Measurements from ENCODE around the gene CDK6. TPM values are rescaled to one million over a fixed set of nuclear protein-coding genes. Genes with fewer than 3 reads are reported as not detected.
"Not testable (repeated sequence)": the region's sequence is repeated elsewhere in the genome, so short reads cannot be mapped to it uniquely, and the experiment has no call there.

CDK6 gene
- total and polyA plus RNA-seq, 9 of the 15 experiments (the other 6 are each of a cell fraction or from before 2014, with no cell fraction given): 7.6 to 109 (median 44.4) TPM

GRCh38 chr7:92886039-92886438 lies 49.7 kb upstream of the CDK6 start (continued):
- peak; percentile 42 for TF ChIP-seq CXXC5 (CRISPR knock-in tag; IDR thresholded peaks at IDR 0.05)
- TF ChIP-seq AFF1 (IDR thresholded peaks at IDR 0.05; ENCODE audit: low read depth in 1 of 2, partially characterized antibody in 2 of 2): peak; percentile 42 to 73
- peak; percentile 8; the same call in 1 of the 2 replicates for TF ChIP-seq HBP1 (CRISPR knock-in tag; IDR thresholded peaks at IDR 0.05)
- TF ChIP-seq KLF16 (IDR thresholded peaks at IDR 0.05): peak; percentile 92
- TF ChIP-seq TBL1XR1 (IDR thresholded peaks at IDR 0.05; ENCODE audit: low read length in 2 of 2): 0 out of 4 replicates have a peak, but pooled peaks of 1 of the 2 experiments have one; percentile 45
- TF ChIP-seq HMGN3 (IDR thresholded peaks at IDR 0.05; ENCODE audit: borderline replicate concordance, extremely low read depth, insufficient read length, low read depth, low read length): peak; percentile 47
- TF ChIP-seq KDM1A (IDR thresholded peaks at IDR 0.05): peak in 1 of 2 experiments; percentile 59; a peak in 2 of 4 replicates
- peak; percentile 17 for TF ChIP-seq MEIS2 (IDR thresholded peaks at IDR 0.05; ENCODE audit: partially characterized antibody)
- TF ChIP-seq NCOA1 (IDR thresholded peaks at IDR 0.05; ENCODE audit: low read depth): peak; percentile 82; the same call in 1 of the 2 replicates
- peak; percentile 96 for TF ChIP-seq SOX6 (IDR thresholded peaks at IDR 0.05)
- TF ChIP-seq KHSRP (IDR thresholded peaks at IDR 0.05): peak; percentile 78
- TF ChIP-seq ZNF175 (CRISPR knock-in tag; IDR thresholded peaks at IDR 0.05; ENCODE audit: low read depth): 0 out of 2 replicates have a peak, but pooled peaks have one; percentile 28
- TF ChIP-seq MAZ (CRISPR knock-in tag; conservative IDR thresholded peaks at IDR 0.05 in 1 of 2, IDR thresholded peaks at IDR 0.05 in 1 of 2): peak in 1 of 2 experiments; percentile 56; a peak in 1 of 4 replicates
- peak; percentile 89 for TF ChIP-seq ZFP1 (CRISPR knock-in tag; IDR thresholded peaks at IDR 0.05)
- TF ChIP-seq ZEB2 (IDR thresholded peaks at IDR 0.05): 0 out of 2 replicates have a peak, but pooled peaks have one; percentile 49
- TF ChIP-seq CTBP1 (IDR thresholded peaks at IDR 0.05; ENCODE audit: borderline replicate concordance): peak; percentile 48; the same call in 1 of the 2 replicates
- TF ChIP-seq TEAD4 (IDR thresholded peaks at IDR 0.05; ENCODE audit: low read length): peak; percentile 93
- not testable (repeated sequence) for TF ChIP-seq TEAD4 (CRISPR knock-in tag; IDR thresholded peaks at IDR 0.05; ENCODE audit: borderline replicate concordance)
- peak; percentile 86 for TF ChIP-seq MTA1 (IDR thresholded peaks at IDR 0.05; ENCODE audit: borderline replicate concordance)
- TF ChIP-seq FOXK2 (conservative IDR thresholded peaks at IDR 0.05 in 1 of 2, IDR thresholded peaks at IDR 0.05 in 1 of 2; ENCODE audit: low read depth in 2 of 2): peak; percentile 37 to 57; a peak in 2 of 4 replicates
- 0 out of 2 replicates have a peak, but pooled peaks have one; percentile 36 for TF ChIP-seq ZNF583 (CRISPR knock-in tag; IDR thresholded peaks at IDR 0.05)
- TF ChIP-seq NBN (IDR thresholded peaks at IDR 0.05; ENCODE audit: low read depth): peak; percentile 71; the same call in 1 of the 2 replicates
- TF ChIP-seq SMARCA4 (IDR thresholded peaks at IDR 0.05): peak; percentile 97
- peak; percentile 53 for TF ChIP-seq FOSL1 (tag; conservative IDR thresholded peaks at IDR 0.05)
- TF ChIP-seq FOXA3 (CRISPR knock-in tag; conservative IDR thresholded peaks at IDR 0.05 in 1 of 2, IDR thresholded peaks at IDR 0.05 in 1 of 2): peak in 1 of 2 experiments; percentile 71; a peak in 2 of 4 replicates
- 0 out of 2 replicates have a peak, but pooled peaks have one; percentile 31 for TF ChIP-seq MTA3 (IDR thresholded peaks at IDR 0.05; ENCODE audit: borderline replicate concordance)

All from K562 (cell line).